ENCODE results near the gene MFNG.

Gene MFNG

DNA sequence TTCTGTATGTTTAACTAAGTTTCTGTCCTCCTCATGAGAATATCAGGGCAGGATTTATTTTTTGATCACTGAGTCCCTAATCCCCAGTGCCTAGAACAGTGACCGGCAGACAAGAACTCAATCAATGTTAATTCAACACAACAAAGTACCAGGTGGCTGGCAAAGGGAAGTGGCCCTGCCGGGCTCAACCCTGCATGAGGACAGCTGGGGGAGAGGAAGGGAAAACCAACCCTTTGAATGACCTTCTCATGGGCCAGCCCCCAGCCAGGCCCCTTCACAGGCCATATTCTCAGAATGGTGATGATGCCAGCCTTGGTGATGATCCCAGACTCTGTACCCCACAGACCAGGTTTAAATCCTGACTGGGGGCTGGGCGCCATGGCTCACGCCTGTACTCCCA lies 1.4 kb upstream of the MFNG start:
- TF ChIP-seq CTCF (IDR thresholded peaks at IDR 0.05; ENCODE audit: low read depth, low read length, missing control alignments), result no peak
- in situ Hi-C loops (cut with HindIII; ENCODE audit: low sequenced_read_pairs), result no loop called here
- H3K4me3 ChIP-seq (ENCODE audit: low read depth, low read length), result no peak overlapping the region
- DNase-seq (ENCODE audit: low read depth), result no peak

DNA sequence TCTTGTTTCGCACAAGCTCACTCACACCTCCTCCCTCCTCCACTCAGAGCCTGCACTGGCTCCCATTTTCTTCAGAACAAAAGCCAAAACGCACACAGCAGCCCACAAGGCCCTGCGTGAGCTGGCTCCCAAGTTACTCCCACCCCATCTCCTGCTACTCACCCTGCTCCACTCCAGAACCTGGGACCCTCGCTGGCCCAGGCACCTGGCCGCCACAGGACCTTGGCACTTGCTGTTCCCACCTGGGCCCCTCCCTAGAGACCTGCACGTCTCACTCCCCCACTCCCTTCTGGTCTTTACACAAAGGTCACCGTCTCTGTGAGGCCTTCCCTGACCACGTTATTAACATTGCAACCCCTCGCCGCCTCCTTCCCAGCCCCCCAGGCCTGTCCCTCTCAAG lies 945 bp upstream of the MFNG start:
- DNase-seq (ENCODE audit: low read depth), result no peak
- no peak overlapping the region for H3K4me3 ChIP-seq (ENCODE audit: low read depth, low read length)
- in situ Hi-C loops (cut with HindIII; ENCODE audit: low sequenced_read_pairs), result no loop called here
- no peak for TF ChIP-seq CTCF (IDR thresholded peaks at IDR 0.05; ENCODE audit: low read depth, low read length, missing control alignments)

- in situ Hi-C loops (cut with HindIII; ENCODE audit: low sequenced_read_pairs), result no loop called here
- H3K4me3 ChIP-seq (ENCODE audit: low read depth, low read length), result no peak overlapping the region
- no peak for DNase-seq (ENCODE audit: low read depth)
- TF ChIP-seq CTCF (IDR thresholded peaks at IDR 0.05; ENCODE audit: low read depth, low read length, missing control alignments), result no peak
Measured at GRCh38 chr22:37485395-37486223, 575 bp downstream of the MFNG start.

DNA sequence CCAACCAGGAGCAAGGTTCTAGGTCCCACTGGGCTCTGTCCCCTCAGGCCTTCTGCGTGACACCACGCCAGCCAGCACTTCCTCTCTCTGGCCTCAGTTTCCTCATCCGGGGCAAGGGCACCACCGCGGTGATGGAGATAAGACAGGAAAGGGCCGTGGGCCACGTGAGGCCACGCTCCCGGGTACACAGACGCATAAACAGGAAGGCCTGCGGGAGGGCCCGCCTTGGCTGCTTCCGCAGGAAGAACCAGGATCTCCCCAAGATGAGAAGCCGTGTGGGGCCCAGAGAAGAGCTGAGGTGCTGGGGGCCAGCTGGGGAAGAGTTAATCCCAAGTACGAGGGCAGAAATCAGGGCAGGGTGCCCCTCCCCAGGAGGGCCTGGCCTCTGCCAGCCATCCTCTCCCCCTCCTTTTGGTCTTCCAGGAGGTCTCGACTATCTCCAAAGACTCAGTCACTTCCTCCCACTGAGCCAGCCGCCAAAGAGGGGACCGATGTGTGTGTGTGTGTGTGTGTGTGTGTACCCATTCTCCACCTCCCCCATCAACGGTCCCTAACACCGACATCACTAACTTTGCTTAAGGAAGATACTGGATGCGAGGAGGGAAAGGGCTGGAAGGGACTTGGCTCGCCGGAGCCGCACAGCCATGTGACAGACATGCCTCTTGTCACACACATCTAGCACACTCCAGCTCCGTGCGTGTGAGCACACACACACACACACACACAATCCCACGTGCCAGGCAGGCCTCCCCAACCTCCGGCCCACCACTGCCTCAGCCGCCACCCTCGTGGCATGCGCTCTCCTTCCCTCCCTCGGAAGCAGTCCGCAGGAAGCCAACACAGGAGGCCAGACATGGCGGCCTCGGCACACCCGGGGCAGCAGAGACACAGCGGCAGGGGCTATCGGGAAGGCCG lies 1.4 kb downstream of the MFNG start:
- no peak overlapping the region for H3K4me3 ChIP-seq (ENCODE audit: low read depth, low read length)
- no peak for DNase-seq (ENCODE audit: low read depth)
- no peak for TF ChIP-seq CTCF (IDR thresholded peaks at IDR 0.05; ENCODE audit: low read depth, low read length, missing control alignments)
- in situ Hi-C loops (cut with HindIII; ENCODE audit: low sequenced_read_pairs), result no loop called here

- no peak overlapping the region for H3K4me3 ChIP-seq (ENCODE audit: low read depth, low read length)
- in situ Hi-C loops (cut with HindIII; ENCODE audit: low sequenced_read_pairs), result no loop called here
- DNase-seq (ENCODE audit: low read depth), result no peak
- no peak for TF ChIP-seq CTCF (IDR thresholded peaks at IDR 0.05; ENCODE audit: low read depth, low read length, missing control alignments)
Measured at GRCh38 chr22:37483050-37483449, 3.1 kb downstream of the MFNG start.

- in situ Hi-C loops (cut with HindIII; ENCODE audit: low sequenced_read_pairs), result no loop called here
- no peak for TF ChIP-seq CTCF (IDR thresholded peaks at IDR 0.05; ENCODE audit: low read depth, low read length, missing control alignments)
- H3K4me3 ChIP-seq (ENCODE audit: low read depth, low read length), result no peak overlapping the region
- DNase-seq (ENCODE audit: low read depth), result no peak
Measured at GRCh38 chr22:37482244-37482643, 3.9 kb downstream of the MFNG start.
